K562 (cell line): ENCODE data around the gene ERBB4. TPM values are rescaled to one million over a fixed set of nuclear protein-coding genes. Genes with fewer than 3 reads are reported as not detected.

ENCODE experiments used
- ATAC-seq: fragments of 200-7000 bp; cut with Tn5 transposase; 3 replicates; pipeline ENCODE4 v1.9.1; 2020; ENCODE audit warnings: moderate library complexity
- BruUV-seq: library from RNA; stranded (reverse); fragments of 400-500 nt; replicated peaks from 2 replicates; lab custom pipeline; 2021; lab: Mats Ljungman, UMichigan
- CTCF ChIA-PET: fragments of 300-600 bp; formaldehyde crosslinking; extraction: SDS; loops from one replicate; lab custom pipeline; 2021; ENCODE audit warnings: low intra/inter-chr PET ratio; lab: Yijun Ruan, JAX
- POLR2A ChIA-PET: fragments of 300-600, 350-650 bp; sonication (Branson Sonifier 250); formaldehyde crosslinking; extraction: SDS; loops from one replicate; lab custom pipeline; 2021; ENCODE audit warnings: antibody characterized with exemption, inconsistent platforms; lab: Yijun Ruan, JAX
- DNase-seq, 4 experiments: peaks; one replicate each; pipeline versions ENCODE4 v3.0.0 to v3.0.0-alpha.2; 2011 to 2018; ENCODE audit warnings: low spot score in 3 of 4, mixed read lengths in 3 of 4; ENCODE audit errors: extremely low read depth in 1 of 4
- FAIRE-seq: peaks from 2 replicates; lab custom pipeline; 2011; peaks lifted over from hg19 to GRCh38; lab: Jason Lieb, UNC
- H2AFZ ChIP-seq: 2 replicates; pipeline ENCODE4 v1.6.0; 2011; ENCODE audit warnings: low read depth, low read length, control low read depth, inconsistent platforms
- H3K27ac ChIP-seq: fragments of 200-600 bp; 3 replicates; pipeline ENCODE4 v1.8.0; 2011; ENCODE audit warnings: low read depth, mild to moderate bottlenecking, control low read depth, inconsistent platforms, low read length, moderate library complexity, mixed read lengths; ENCODE audit errors: extremely low read depth
- H3K27me3 ChIP-seq, 2 experiments: fragments of 300-600 bp in 1 of 2; 2 replicates in 1 of 2; 3 replicates in 1 of 2; pipeline versions ENCODE4 v1.6.0 to v1.8.0; 2011; ENCODE audit warnings: inconsistent platforms in 2 of 2, low read length in 2 of 2, mild to moderate bottlenecking in 1 of 2, mixed read lengths in 1 of 2, moderate library complexity in 1 of 2; ENCODE audit not compliant: control insufficient read depth in 2 of 2, insufficient read depth in 2 of 2
- H3K36me3 ChIP-seq: fragments of 300-600 bp; 3 replicates; pipeline ENCODE4 v1.8.0; 2011; ENCODE audit warnings: mild to moderate bottlenecking, low read length, inconsistent platforms; ENCODE audit not compliant: control insufficient read depth, insufficient read depth
- H3K4me1 ChIP-seq, 2 experiments: fragments of 200-600 bp in 1 of 2; replicated peaks in 1 of 2; 2 replicates in 1 of 2; 3 replicates in 1 of 2; pipeline versions ENCODE4 v1.5.1 to v1.8.0; 2011; ENCODE audit warnings: inconsistent platforms in 2 of 2, low read length in 2 of 2, mild to moderate bottlenecking in 1 of 2, mixed read lengths in 1 of 2, moderate library complexity in 1 of 2; ENCODE audit not compliant: control insufficient read depth in 2 of 2, insufficient read depth in 2 of 2
- H3K4me2 ChIP-seq: 2 replicates; pipeline ENCODE4 v1.6.1; 2011; ENCODE audit warnings: low read length, control low read depth, inconsistent platforms, mixed read lengths; ENCODE audit not compliant: insufficient read depth
- H3K4me3 ChIP-seq: fragments of 200-600 bp; sonication (generic), shearing (Covaris generic); 2 replicates; pipeline ENCODE4 v1.5.1; 2016; ENCODE audit warnings: control low read depth, inconsistent platforms
- H3K79me2 ChIP-seq: fragments of 200-600 bp; 3 replicates; pipeline ENCODE4 v1.8.0; 2011; ENCODE audit warnings: low read length, inconsistent platforms; ENCODE audit not compliant: control insufficient read depth, insufficient read depth
- H3K9ac ChIP-seq, 2 experiments: 2 replicates each; pipeline versions ENCODE4 v1.6.0 to v1.6.1; 2011; ENCODE audit warnings: low read depth in 2 of 2, low read length in 2 of 2, control low read depth in 1 of 2, inconsistent platforms in 1 of 2, mild to moderate bottlenecking in 1 of 2, mixed read lengths in 1 of 2; ENCODE audit not compliant: insufficient read depth in 1 of 2
- H3K9me1 ChIP-seq: one replicate; pipeline ENCODE4 v1.6.0; 2011; ENCODE audit warnings: inconsistent platforms, mild to moderate bottlenecking, low read length, moderate library complexity; ENCODE audit not compliant: control insufficient read depth, insufficient read depth
- H3K9me3 ChIP-seq: replicated peaks from 2 replicates; pipeline ENCODE4 v1.5.1; 2011; ENCODE audit warnings: low read depth, low read length, inconsistent platforms; ENCODE audit not compliant: control insufficient read depth, insufficient read depth
- H4K20me1 ChIP-seq: replicated peaks from 2 replicates; pipeline ENCODE4 v1.6.1; 2011; ENCODE audit warnings: low read length, inconsistent platforms, mixed read lengths; ENCODE audit not compliant: control insufficient read depth, insufficient read depth
- BHLHE40 ChIP-seq: IDR thresholded peaks from 2 replicates; pipeline ENCODE4 v1.6.1; 2011; ENCODE audit warnings: low read length, improper control_type of control experiment
- ELF4 ChIP-seq: fragments of 450-650 bp; formaldehyde crosslinking; IDR thresholded peaks from 2 replicates; pipeline ENCODE4 v1.4.0; 2022; ENCODE audit warnings: missing genetic modification characterization
- HEY1 ChIP-seq: fragments of 250-450 bp; sonication (Bioruptor Pico); IDR thresholded peaks from 2 replicates; pipeline ENCODE4 v1.5.0; 2020; ENCODE audit warnings: mild to moderate bottlenecking, moderate library complexity, borderline replicate concordance
- MAFG ChIP-seq: fragments of 450-650 bp; conservative IDR thresholded peaks from 2 replicates; pipeline ENCODE4 v1.6.1; 2016; ENCODE audit warnings: missing genetic modification characterization, missing compliant biosample characterization
- MED1 ChIP-seq: sonication (generic); formaldehyde crosslinking; IDR thresholded peaks from 2 replicates; pipeline ENCODE4 v1.8.1; 2023; ENCODE audit warnings: missing genetic modification reagents, borderline replicate concordance
- XRCC3 ChIP-seq: fragments of 450-650 bp; IDR thresholded peaks from 2 replicates; pipeline ENCODE4 v1.6.1; 2017; ENCODE audit warnings: mild to moderate bottlenecking, moderate library complexity
- YBX1 ChIP-seq: fragments of 450-650 bp; IDR thresholded peaks from 2 replicates; pipeline ENCODE4 v1.7.1; 2016; ENCODE audit warnings: mild to moderate bottlenecking
- ZBTB34 ChIP-seq: fragments of 250-450 bp; sonication (Bioruptor Pico); IDR thresholded peaks from 2 replicates; pipeline ENCODE4 v1.8.0; 2021; ENCODE audit warnings: mild to moderate bottlenecking, moderate library complexity
- ZNF551 ChIP-seq: fragments of 250-450 bp; sonication (Bioruptor Pico); IDR thresholded peaks from 2 replicates; pipeline ENCODE4 v1.5.0; 2021; ENCODE audit warnings: mild to moderate bottlenecking, moderate library complexity
- ZNF583 ChIP-seq: fragments of 250-450 bp; sonication (Bioruptor Pico); IDR thresholded peaks from 2 replicates; pipeline ENCODE4 v1.4.0; 2020
- ZNF740 ChIP-seq, 3 experiments: fragments of 200-800 bp in 1 of 3; sonication (Bioruptor generic) in 1 of 3; sonication (generic) in 1 of 3; formaldehyde crosslinking in 1 of 3; IDR thresholded peaks; 2 replicates each; pipeline versions ENCODE4 v1.6.1 to v1.8.0; 2016 to 2022; ENCODE audit warnings: mild to moderate bottlenecking in 2 of 3, missing compliant biosample characterization in 2 of 3, missing genetic modification characterization in 2 of 3, missing genetic modification reagents in 1 of 3
- WGBS: fragments of 100-300 bp; shearing (Covaris generic); methylation state at CpG from one replicate; pipeline ENCODE4 v1.1.6; 2016; ENCODE audit warnings: low coverage, mixed read lengths; ENCODE audit not compliant: insufficient coverage; ENCODE audit errors: missing lambda C conversion rate; 5-methylcytosine and 5-hydroxymethylcytosine counted together
- in situ Hi-C: fragments of 300-500 bp; cut with MboI; formaldehyde crosslinking; loops from 4 replicates; pipeline ENCODE4 v1.15.0; 2018; ENCODE audit warnings: inconsistent platforms, mixed read lengths
- intact Hi-C: fragments of 100-400 bp; cut with micrococcal nuclease; formaldehyde crosslinking; loops from 2 replicates; pipeline ENCODE4 v1.14.2; 2022
- polyA plus RNA-seq, 8 experiments: library from polyadenylated mRNA; depleted of rRNA in 4 of 8; stranded (reverse) in 5 of 8; unstranded in 3 of 8; fragments of >200 nt; fragmentation: Nextera tagmentation in 2 of 8; fragmentation: Illumina TruSeq in 1 of 8; extraction: Ambion mirVana in 2 of 8; extraction: Trizol in 1 of 8; gene quantifications; 2 replicates each; pipeline versions ENCODE4 v1.2.1 to v1.2.3, GENCODE V29; 2011 to 2014; ENCODE audit warnings: inconsistent platforms in 1 of 8, missing spikeins in 1 of 8
- total RNA-seq, 7 experiments: library from RNA; depleted of rRNA in 6 of 7; stranded (reverse); fragments of >200 nt in 6 of 7; fragmentation: Illumina TruSeq in 2 of 7; extraction: Trizol in 2 of 7; gene quantifications; 2 replicates each; pipeline versions ENCODE4 v1.2.1 to v1.2.3, GENCODE V29; 2011 to 2021; ENCODE audit warnings: low replicate concordance in 1 of 7

ERBB4 gene
- total and polyA plus RNA-seq, 9 of the 15 experiments (the other 6 are each of a cell fraction or from before 2014, with no cell fraction given), result not detected

GRCh38 chr2:212451786-212452231 lies 86.8 kb downstream of the ERBB4 start:
- no TSS peak for BruUV-seq
- intact Hi-C loops (no loop called here), in situ Hi-C loops (no loop called here)
- WGBS, result 0% methylated on average over 1 of the region's 1 CpG
- DNase-seq (no peak), FAIRE-seq (no peak), ATAC-seq (no peak)
- H3K36me3 ChIP-seq, result no peaks in the 10 kb centered on the region
- no peak overlapping the region for H3K9ac ChIP-seq
- H3K79me2 ChIP-seq, result no peaks in the 10 kb centered on the region
- no peak overlapping the region for H3K27ac ChIP-seq
- TF ChIP-seq BHLHE40, result no peak
- no peak for TF ChIP-seq XRCC3
- no peak for TF ChIP-seq MED1 (CRISPR knock-in tag)
- no peak for TF ChIP-seq ELF4
- TF ChIP-seq ZBTB34 (CRISPR knock-in tag), result no peak
- H4K20me1 ChIP-seq, result no peaks in the 10 kb centered on the region
- no peak overlapping the region for H2AFZ ChIP-seq
- no peaks in the 10 kb centered on the region for H3K9me3 ChIP-seq
- no peaks in the 10 kb centered on the region for H3K4me1 ChIP-seq
- no peaks in the 10 kb centered on the region for H3K27me3 ChIP-seq
- ChIA-PET POLR2A (no interaction called here), CTCF (no interaction called here)
- H3K4me3 ChIP-seq, result no peak overlapping the region
- H3K4me2 ChIP-seq, result no peak overlapping the region
- H3K9me1 ChIP-seq, result no peaks in the 10 kb centered on the region

DNA sequence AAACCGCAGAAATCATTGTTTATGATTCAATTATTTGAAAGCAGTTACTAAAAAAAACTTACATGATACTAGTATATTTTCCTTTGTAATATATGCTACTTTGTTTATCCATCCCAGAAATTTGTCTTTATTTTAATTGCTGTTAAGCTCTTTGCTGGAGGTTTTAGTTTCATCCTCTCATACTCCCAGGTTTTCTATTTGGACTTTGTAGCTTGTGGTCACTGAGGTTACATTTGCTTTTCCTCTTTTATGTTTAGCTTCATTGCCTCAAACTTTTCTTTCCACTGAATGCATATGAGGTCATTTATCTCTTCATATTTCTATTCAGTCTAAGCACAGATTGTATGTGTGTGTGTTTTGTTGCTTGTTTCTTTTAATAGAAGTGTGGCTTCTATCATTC lies 89.9 kb downstream of the ERBB4 start:
- Histone ChIP-seq H3K9me1 (no peaks in the 10 kb centered on the region), H3K27ac (no peak overlapping the region), H2AFZ (no peak overlapping the region), H3K9ac (no peak overlapping the region), H3K79me2 (no peaks in the 10 kb centered on the region), H4K20me1 (no peaks in the 10 kb centered on the region), H3K4me1 (no peaks in the 10 kb centered on the region), H3K36me3 (no peaks in the 10 kb centered on the region), H3K9me3 (no peaks in the 10 kb centered on the region), H3K27me3 (no peaks in the 10 kb centered on the region), H3K4me2 (no peak overlapping the region), H3K4me3 (no peak overlapping the region)
- intact Hi-C loops, result no loop called here
- FAIRE-seq (no peak), ATAC-seq (no peak), DNase-seq (no peak)
- CTCF ChIA-PET, result no interaction called here
- POLR2A ChIA-PET, result no interaction called here
- in situ Hi-C loops, result no loop called here
- no TSS peak for BruUV-seq
- WGBS, result 0% methylated on average over 1 of the region's 1 CpG
- no peak for TF ChIP-seq ZNF583 (CRISPR knock-in tag)
- TF ChIP-seq YBX1, result no peak
- TF ChIP-seq HEY1, result no peak
- no peak for TF ChIP-seq ZNF551 (CRISPR knock-in tag)
- no peak for TF ChIP-seq ZNF740 (CRISPR knock-in tag; IDR thresholded peaks at IDR 0.05)
- TF ChIP-seq ZNF740 (tag; IDR thresholded peaks at IDR 0.05), result no peak
- TF ChIP-seq MAFG (tag), result no peak
